ENCODE results near the gene CATSPERZ. TPM values are rescaled to one million over a fixed set of nuclear protein-coding genes. Genes with fewer than 3 reads are reported as not detected.
A peak's percentile ranks its signal among the peaks of the same experiment; 100 is the strongest.

Gene CATSPERZ
- total RNA-seq, 2 experiments from 2014 or later: not detected

DNA sequence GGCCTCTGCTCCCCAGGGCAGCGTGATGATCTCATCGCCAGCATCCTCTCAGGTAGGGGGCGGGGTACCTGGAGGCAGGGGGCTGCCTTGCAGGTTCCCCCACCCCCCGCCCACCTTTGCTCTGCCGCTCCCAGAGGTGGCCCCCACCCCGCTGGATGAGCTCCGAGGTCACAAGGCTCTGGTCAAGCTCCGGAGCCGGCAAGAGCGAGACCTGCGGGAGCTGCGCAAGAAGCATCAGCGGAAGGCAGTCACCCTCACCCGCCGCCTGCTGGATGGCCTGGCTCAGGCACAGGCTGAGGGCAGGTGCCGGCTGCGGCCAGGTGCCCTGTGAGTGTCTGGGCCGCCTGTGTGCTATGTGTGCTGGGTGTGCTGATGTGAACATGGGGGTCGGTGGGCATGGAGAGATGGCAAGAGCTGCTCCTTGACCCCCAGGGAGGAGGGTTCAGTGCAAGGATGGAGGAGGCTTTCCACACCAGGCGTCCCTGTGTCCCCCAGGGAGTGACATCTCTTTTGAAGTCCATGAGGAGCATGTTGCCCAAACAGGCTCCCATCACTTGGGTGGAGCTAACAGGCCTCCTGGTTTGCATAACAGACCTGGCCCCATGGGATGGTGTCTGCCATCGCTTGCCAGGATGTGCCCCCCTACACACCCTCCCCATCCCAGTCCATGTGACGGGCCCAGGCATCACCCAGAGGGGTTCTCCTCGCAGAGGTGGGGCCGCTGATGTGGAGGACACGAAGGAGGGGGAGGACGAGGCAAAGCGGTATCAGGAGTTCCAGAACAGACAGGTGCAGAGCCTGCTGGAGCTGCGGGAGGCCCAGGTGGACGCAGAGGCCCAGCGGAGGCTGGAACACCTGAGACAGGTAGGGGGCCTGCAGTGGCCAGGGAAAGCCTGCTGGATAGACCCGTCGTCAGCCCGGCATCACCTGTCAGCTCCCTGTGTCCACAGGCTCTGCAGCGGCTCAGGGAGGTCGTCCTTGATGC, 34.7 kb upstream of the CATSPERZ start:
- peaks cover 13% of the 10 kb centered on the region for H3K36me3 Mint-ChIP-seq
- intact Hi-C loops (cut with micrococcal nuclease): no loop called here
- H3K4me1 Mint-ChIP-seq (ENCODE audit: low read depth): peaks cover 11% of the 10 kb centered on the region
- H3K27ac Mint-ChIP-seq: no peak overlapping the region
- DNase-seq: no peak
- ChIA-PET CTCF (interaction anchor here (1.0 to 1.9 kb wide), 4 partner anchors 11 to 36 kb away, joined by 3 to 7 read pairs (median 4); partner anchors contain the start of genes PLCB3 and PPP1R14B), POLR2A (no interaction called here)
- H3K9me3 Mint-ChIP-seq: no peaks in the 10 kb centered on the region
- no peaks in the 10 kb centered on the region for H3K27me3 Mint-ChIP-seq
- no peak overlapping the region for H3K4me3 Mint-ChIP-seq

DNA sequence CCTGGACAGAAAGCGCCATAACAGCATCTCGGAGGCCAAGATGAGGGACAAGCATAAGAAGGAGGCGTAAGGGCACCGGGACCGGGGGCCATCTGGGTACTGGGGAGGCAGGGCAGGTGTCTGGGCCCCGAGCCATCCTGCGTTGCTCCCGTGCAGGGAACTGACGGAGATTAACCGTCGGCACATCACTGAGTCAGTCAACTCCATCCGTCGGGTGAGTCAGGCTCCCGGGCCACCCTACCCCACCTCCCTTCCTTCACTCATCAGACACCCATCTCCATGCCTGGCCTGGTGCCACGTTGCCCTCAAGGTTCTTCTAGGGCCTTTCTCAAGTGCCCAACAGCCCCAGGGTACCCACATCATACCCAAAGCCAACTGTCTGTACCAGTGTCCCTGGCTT, 33.8 kb upstream of the CATSPERZ start:
- no peak overlapping the region for H3K27ac Mint-ChIP-seq

DNA sequence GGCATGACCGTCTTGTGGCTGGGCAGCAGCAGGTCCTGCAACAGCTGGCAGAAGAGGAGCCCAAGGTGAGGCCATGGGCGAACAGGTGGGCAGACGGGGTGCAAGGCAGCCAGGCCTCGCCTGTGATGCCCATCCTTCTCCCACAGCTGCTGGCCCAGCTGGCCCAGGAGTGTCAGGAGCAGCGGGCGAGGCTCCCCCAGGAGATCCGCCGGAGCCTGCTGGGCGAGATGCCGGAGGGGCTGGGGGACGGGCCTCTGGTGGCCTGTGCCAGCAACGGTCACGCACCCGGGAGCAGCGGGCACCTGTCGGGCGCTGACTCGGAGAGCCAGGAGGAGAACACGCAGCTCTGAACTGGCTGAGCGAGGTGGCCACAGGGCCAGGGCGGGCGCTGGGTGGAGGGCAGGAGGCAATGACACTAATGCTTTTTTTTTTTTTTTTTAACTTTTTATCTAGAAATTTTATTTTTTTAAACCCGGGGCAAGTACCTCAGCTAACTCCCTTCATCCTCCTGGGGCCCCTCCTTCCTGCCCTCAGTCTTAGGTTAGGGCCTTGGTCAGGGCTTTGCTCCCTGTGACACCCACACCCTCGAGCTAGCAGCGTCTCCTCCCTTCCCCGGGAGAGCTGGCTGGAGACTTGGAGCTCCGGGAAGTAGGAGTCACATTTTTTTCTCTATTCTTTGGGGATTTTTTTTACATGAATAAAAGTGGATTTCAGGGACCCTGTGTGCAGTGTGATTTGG, 32.8 kb upstream of the CATSPERZ start:
- DNase-seq: no peak
- no peak overlapping the region for H3K27ac Mint-ChIP-seq
- POLR2A ChIA-PET: interaction anchor here (0.6 to 3.5 kb wide), 3 partner anchors 22 to 1697 kb away, joined by 3 to 22 read pairs (median 5); partner anchors contain the start of genes PPP1R14B, PRDX5 and TRMT112
- no peaks in the 10 kb centered on the region for H3K9me3 Mint-ChIP-seq
- intact Hi-C loops (cut with micrococcal nuclease): no loop called here
- CTCF ChIA-PET: interaction anchor here (0.6 to 6.4 kb wide), 5 partner anchors 15 to 598 kb away, joined by 3 to 46 read pairs (median 3); partner anchors contain the start of gene CATSPERZ
- peaks cover 15% of the 10 kb centered on the region for H3K4me1 Mint-ChIP-seq (ENCODE audit: low read depth)
- no peaks in the 10 kb centered on the region for H3K27me3 Mint-ChIP-seq
- peaks cover 12% of the 10 kb centered on the region for H3K36me3 Mint-ChIP-seq
- H3K4me3 Mint-ChIP-seq: no peak overlapping the region

More for the DNA sequence above, 33.8 kb upstream of the CATSPERZ start:
- Mint-ChIP-seq H3K4me3 (no peak overlapping the region), H3K36me3 (peaks cover 13% of the 10 kb centered on the region), H3K27me3 (no peaks in the 10 kb centered on the region), H3K9me3 (no peaks in the 10 kb centered on the region), H3K4me1 (ENCODE audit: low read depth) (peaks cover 11% of the 10 kb centered on the region)
- POLR2A ChIA-PET: no interaction called here
- intact Hi-C loops (cut with micrococcal nuclease): no loop called here
- CTCF ChIA-PET: interaction anchor here (1.3 to 1.9 kb wide), 2 partner anchors 12 to 16 kb away, joined by 4 to 7 read pairs; partner anchors contain the start of gene PLCB3
- no peak for DNase-seq

DNA sequence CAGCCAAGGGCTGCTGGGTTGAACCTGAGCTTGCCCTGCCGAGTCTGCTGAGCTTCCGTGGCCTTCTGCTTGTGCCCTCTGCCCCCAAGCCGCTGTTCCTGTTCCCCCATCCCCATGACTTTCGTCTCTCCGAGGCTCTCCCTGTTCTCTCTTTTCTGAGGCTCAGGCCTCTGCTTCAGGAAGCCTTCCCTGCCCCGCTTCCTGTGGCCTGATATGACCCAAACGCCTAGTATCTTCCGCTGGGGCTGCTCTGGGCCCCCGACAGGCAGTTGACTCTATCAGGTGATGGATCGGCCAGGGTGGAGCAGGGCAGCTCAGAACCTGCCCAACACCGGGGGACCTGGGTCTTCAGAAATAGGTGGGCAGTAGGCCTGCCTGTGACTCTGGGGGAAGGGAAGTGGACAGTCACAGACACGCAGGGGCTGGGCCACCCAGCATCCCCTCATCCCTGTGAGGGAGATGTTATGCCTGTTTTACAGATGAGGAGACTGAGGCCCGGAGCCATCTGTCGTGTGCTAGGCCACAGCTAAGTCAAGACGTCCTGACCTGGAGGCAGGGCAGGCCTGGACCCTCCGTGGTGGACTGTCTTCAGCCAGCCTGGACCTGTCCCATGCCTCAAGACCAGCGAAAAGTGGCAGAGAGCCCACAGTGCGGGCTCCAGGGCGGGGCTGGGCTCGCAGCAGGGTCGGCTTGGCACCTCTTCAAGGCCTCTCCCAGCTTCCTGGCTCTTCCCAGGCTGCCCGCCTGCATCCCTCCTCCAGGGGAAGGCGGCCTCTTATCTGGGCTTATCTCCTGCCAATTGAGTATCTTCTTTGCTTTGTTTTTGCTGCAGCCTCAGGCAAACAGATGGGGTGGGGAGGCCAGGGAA, 31.9 kb upstream of the CATSPERZ start:
- no peaks in the 10 kb centered on the region for H3K9me3 Mint-ChIP-seq
- intact Hi-C loops (cut with micrococcal nuclease): no loop called here
- peaks cover 8% of the 10 kb centered on the region for H3K36me3 Mint-ChIP-seq
- no peak for DNase-seq
- H3K4me3 Mint-ChIP-seq: peak overlapping the region; percentile 89
- H3K27ac Mint-ChIP-seq: peak overlapping the region; percentile 95
- no peaks in the 10 kb centered on the region for H3K27me3 Mint-ChIP-seq
- ChIA-PET CTCF (interaction anchor here (0.6 to 6.4 kb wide), 12 partner anchors 16 to 75 kb away, joined by 3 to 46 read pairs (median 4); partner anchors contain the start of genes BAD, CATSPERZ, ESRRA and PRDX5), POLR2A (interaction anchor here (0.8 to 4.1 kb wide), 12 partner anchors 16 to 83 kb away, joined by 3 to 36 read pairs (median 8); partner anchors contain the start of genes BAD, ESRRA, FERMT3 and FKBP2)
- H3K4me1 Mint-ChIP-seq (ENCODE audit: low read depth): peaks cover 15% of the 10 kb centered on the region

DNA sequence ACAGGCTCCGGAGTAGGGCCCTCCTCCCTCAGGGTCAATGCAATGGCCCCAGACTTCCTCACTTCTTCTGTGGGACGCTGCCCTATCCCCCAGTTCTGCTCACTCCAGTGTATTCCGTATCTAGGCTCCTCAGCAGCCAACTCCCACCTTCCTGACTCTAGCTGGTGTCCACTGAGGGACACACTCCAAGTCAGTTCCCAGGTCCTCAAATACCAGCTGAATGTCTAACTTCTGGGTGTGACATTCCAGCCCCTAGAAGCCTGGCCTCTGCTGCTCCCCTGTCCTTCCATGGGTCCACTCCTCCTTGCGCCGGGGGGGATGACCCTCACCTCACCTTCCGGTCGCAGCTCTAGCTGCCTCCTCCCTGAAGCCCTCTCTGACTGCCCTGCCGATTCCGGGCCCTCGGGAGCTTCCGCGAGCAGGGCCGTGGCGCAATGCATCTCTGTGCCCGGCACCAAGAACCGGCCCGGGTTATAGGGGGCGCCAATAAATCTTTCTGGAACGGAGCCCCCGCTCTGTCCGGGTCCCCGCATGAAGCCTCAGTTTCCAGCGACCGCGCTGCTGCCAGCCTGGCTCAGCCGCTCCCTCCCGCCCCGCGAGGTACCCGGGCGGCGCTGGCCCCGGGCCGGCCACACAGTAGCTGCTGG, 31.1 kb upstream of the CATSPERZ start:
- peaks cover 8% of the 10 kb centered on the region for H3K36me3 Mint-ChIP-seq
- H3K4me1 Mint-ChIP-seq (ENCODE audit: low read depth): peaks cover 15% of the 10 kb centered on the region
- intact Hi-C loops (cut with micrococcal nuclease): loop anchor here (1.0 kb wide), 1 partner anchor 18 kb away; the partner anchor contains the start of gene PLCB3
- peak; percentile 66 for DNase-seq
- H3K4me3 Mint-ChIP-seq: peak overlapping the region; percentile 89
- H3K27me3 Mint-ChIP-seq: no peaks in the 10 kb centered on the region
- ChIA-PET POLR2A (interaction anchor here (0.8 to 4.1 kb wide), 15 partner anchors 9 to 84 kb away, joined by 3 to 36 read pairs (median 8); partner anchors contain the start of genes BAD, ESRRA, FERMT3 and FKBP2), CTCF (interaction anchor here (0.6 to 6.4 kb wide), 12 partner anchors 16 to 74 kb away, joined by 3 to 46 read pairs (median 4); partner anchors contain the start of genes BAD, CATSPERZ, ESRRA and FERMT3)
- H3K9me3 Mint-ChIP-seq: no peaks in the 10 kb centered on the region
- peak overlapping the region; percentile 95 for H3K27ac Mint-ChIP-seq

DNA sequence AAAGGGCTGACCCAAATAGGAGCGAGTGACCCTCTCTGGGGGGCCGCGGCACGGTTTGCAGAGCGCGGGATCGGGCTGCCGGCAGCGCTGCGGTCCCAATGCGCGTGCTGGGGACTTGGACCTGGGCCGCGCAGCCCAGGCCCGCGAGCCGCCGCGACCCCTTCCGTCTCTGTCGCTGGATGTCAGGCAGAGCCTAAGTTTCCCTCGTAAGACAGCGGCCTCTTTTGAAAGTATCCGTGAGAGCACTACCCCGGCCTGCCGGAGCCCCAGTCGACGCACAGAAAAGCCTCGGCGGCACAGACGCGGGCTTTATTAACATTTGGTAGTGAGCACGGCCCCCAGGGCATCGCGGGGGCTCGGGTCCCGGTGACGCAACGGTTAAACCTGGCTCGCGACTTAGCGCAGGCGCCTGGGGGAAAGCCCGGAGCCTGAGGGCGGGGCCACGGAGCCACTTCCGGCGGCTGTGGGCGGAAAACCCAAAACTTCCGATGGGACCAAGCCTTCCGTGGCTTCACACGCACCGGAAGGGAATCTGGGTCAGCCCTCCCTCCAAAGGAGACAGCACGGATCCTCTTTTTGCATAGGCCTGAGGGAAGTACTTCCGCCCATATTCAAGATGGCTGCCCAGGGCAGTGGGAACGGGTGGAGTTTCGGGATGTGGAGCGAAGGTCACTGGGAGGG, 30.5 kb upstream of the CATSPERZ start:
- Mint-ChIP-seq H3K27ac (peak overlapping the region; percentile 95), H3K27me3 (no peaks in the 10 kb centered on the region), H3K4me3 (peak overlapping the region; percentile 89), H3K4me1 (ENCODE audit: low read depth) (peaks cover 15% of the 10 kb centered on the region), H3K9me3 (no peaks in the 10 kb centered on the region), H3K36me3 (peaks cover 8% of the 10 kb centered on the region)
- ChIA-PET POLR2A (interaction anchor here (0.8 to 4.1 kb wide), 14 partner anchors 9 to 84 kb away, joined by 3 to 36 read pairs (median 6); partner anchors contain the start of genes BAD, FERMT3, FKBP2 and GPR137), CTCF (interaction anchor here (0.7 to 6.4 kb wide), 12 partner anchors 16 to 65 kb away, joined by 3 to 46 read pairs (median 4); partner anchors contain the start of genes CATSPERZ, ESRRA, FERMT3 and GPR137)
- intact Hi-C loops (cut with micrococcal nuclease): loop anchor here (1.0 to 2.0 kb wide), 8 partner anchors 16 to 84 kb away; partner anchors contain the start of genes ESRRA, FKBP2, GPR137 and PLCB3
- peak; percentile 99 for DNase-seq

DNA sequence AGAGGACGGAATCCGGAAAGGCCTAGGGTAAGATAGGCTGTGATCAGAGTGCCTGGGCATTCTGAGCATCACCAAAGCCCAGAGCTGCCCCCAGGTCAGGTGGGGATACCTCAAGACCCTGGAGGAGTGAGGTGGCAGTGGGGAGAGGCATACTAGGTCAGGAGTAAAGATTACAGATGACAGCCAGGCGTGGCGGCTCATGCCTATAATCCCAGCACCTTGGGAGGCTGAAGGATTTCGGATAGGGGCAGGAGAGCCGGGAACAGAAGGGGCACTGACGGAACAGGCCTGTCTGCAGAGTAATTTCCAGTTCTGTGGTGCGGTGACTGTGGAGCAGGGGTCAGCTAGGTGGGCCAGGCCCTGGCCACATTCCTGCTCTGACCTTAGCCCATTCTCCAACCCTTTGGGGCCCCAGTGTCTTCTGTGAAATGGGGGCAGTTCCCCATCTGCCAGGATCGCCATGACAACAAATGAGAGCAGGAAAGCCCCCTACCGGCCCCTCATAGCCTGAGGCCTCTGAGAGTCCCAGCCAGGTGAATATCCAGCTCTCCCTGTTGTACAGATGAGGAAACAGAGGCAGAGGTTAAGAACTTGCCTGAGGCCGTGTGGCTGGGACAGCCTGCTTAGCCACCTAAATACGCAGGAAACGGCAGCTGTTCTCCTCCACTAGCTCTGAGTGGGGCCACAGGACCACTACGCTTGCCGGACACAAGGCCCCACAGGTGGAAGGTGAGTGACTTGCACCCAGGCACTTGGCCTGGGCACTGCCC, 24.9 kb upstream of the CATSPERZ start:
- no peak overlapping the region for H3K4me3 Mint-ChIP-seq
- CTCF ChIA-PET: no interaction called here
- peaks cover 10% of the 10 kb centered on the region for H3K36me3 Mint-ChIP-seq
- intact Hi-C loops (cut with micrococcal nuclease): no loop called here
- no peak overlapping the region for H3K27ac Mint-ChIP-seq
- DNase-seq: no peak
- H3K9me3 Mint-ChIP-seq: no peaks in the 10 kb centered on the region
- H3K4me1 Mint-ChIP-seq (ENCODE audit: low read depth): peaks cover 4% of the 10 kb centered on the region
- H3K27me3 Mint-ChIP-seq: no peaks in the 10 kb centered on the region
- POLR2A ChIA-PET: interaction anchor here (0.9 kb wide), 1 partner anchor 10 kb away, joined by 3 read pairs; the partner anchor contains the start of gene BAD

DNA sequence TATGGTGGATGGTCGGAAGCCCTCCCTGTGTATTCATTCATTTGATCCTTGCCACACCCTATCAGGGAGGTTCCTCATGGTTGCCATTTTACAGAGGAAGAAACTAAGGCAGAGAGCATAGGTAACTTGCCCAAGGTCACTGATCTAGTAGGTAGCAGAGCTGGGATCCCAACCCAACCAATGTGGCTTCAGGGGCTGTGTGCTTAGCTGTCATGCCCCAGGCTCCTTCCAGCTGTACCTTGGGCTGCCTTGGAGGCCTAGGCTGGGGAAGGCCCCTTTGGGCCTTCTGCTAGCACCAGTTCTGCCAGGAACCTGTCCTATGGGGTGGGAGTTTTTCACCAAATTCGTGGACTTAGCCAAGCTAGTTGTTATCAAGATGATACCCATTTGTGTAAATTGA, 24.3 kb upstream of the CATSPERZ start:
- POLR2A ChIA-PET: interaction anchor here (0.6 to 0.9 kb wide), 2 partner anchors 9 to 72 kb away, joined by 3 to 5 read pairs; partner anchors contain the start of gene BAD
- DNase-seq: no peak
- no peak overlapping the region for H3K27ac Mint-ChIP-seq
- peaks cover 4% of the 10 kb centered on the region for H3K4me1 Mint-ChIP-seq (ENCODE audit: low read depth)
- no peak overlapping the region for H3K4me3 Mint-ChIP-seq
- CTCF ChIA-PET: interaction anchor here (1.0 to 1.1 kb wide), 2 partner anchors 29 to 72 kb away, joined by 3 to 4 read pairs; no protein-coding TSS in a partner anchor
- no peaks in the 10 kb centered on the region for H3K27me3 Mint-ChIP-seq
- peaks cover 8% of the 10 kb centered on the region for H3K36me3 Mint-ChIP-seq
- intact Hi-C loops (cut with micrococcal nuclease): no loop called here
- H3K9me3 Mint-ChIP-seq: no peaks in the 10 kb centered on the region

DNA sequence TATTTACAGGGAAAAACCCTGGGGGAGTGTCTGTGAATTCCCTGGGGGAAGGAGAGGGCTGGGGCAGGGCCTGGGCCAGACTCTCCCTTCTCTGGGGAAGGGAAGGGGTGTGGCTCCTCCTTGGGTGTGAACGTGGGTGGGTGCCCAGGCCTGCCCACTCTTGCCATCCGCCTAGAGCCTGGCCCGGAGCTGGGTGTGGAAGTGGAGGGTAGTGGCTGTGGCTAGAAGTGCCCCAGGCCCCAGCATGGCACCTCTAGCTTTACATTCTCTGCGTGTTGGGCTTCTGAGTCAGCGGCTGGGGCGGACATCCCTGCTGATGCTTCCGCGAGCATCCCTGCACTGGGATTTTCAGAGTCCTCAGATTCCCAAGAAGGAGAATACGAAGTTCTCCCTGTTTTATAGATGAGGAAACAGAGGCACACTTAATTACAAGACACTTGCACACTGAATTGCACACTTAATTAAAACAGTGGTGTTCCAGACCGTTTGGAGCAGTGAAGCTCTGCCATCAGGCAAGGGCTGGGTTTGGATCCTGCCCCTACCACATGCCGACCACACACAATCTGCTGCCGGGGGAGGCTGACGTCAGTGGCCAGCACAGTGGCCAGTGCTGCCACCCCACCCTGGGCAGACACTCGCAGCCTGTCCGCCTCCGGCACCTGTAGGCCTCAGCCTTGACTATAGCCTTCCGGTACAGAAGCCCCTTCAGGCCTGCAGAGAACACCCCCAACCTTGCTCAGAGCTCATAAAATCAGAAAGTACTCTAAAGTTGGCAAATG, 23.3 kb upstream of the CATSPERZ start:
- H3K36me3 Mint-ChIP-seq: peaks cover 12% of the 10 kb centered on the region
- no peak overlapping the region for H3K4me3 Mint-ChIP-seq
- no peak for DNase-seq
- H3K4me1 Mint-ChIP-seq (ENCODE audit: low read depth): peaks cover 2% of the 10 kb centered on the region
- no peaks in the 10 kb centered on the region for H3K27me3 Mint-ChIP-seq
- ChIA-PET POLR2A (no interaction called here), CTCF (interaction anchor here (1.0 to 1.1 kb wide), 2 partner anchors 28 to 73 kb away, joined by 3 to 4 read pairs; no protein-coding TSS in a partner anchor)
- H3K9me3 Mint-ChIP-seq: no peaks in the 10 kb centered on the region
- intact Hi-C loops (cut with micrococcal nuclease): no loop called here
- no peak overlapping the region for H3K27ac Mint-ChIP-seq
